Hippocampal formation (tissue), 2 donors: ENCODE measurements around the gene CREB5.

ENCODE experiments used
- DNase-seq, 2 donors: peaks; one replicate each; lab custom pipeline; 2025; lab: John Stamatoyannopoulos, UW

The CREB5 gene

GRCh38 chr7:28613262-28613661, 200.9 kb downstream of the CREB5 start:
- no peak for DNase-seq

DNA sequence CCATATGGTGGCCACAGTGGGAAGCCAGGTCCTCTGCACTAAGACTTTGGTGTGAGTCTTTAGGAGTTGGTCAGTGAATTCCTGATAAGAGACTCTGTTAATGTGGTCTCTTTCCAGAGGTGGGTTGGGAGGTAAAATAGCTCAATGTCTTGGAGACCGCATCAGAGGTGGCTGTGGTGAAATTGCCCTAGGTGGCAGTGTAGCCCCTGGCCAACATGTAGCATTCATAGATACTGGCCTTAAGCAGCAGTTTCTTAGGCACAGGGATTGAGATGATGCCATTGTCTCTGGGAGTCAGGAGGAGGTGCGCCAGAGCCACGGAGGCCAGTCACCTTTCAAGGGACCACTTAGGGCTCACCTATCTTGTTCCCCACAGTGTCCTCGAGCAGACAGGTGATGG, 202.8 kb downstream of the CREB5 start:
- peak in 1 of 2 donors; percentile 10 for DNase-seq

DNA sequence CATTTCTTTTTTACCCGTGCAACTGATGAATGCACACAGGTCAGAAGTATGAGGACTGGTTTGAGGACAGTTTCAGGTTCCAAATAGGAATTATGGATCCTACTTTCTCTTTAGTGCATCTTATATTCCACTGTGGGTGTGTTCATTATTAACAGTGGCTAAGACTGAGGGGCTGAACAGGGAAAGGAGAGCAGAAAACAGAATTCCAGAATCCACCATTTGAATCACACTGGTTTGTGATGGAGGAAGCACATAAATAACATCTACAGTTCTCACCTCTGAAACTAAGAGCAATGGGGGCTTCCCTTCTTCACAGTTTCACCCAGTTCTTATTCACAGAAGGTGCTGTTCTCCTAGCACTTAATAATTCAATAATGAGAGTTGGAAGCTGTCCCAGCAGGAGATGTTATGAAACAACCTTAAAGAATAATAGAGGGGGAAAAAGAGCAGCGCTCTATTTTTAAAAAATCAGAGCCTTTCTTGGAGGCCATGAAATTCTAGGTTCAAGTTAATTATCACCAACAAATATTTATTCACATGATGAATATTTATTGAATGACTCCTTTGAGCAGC, 205.1 kb downstream of the CREB5 start:
- DNase-seq = no peak

DNA sequence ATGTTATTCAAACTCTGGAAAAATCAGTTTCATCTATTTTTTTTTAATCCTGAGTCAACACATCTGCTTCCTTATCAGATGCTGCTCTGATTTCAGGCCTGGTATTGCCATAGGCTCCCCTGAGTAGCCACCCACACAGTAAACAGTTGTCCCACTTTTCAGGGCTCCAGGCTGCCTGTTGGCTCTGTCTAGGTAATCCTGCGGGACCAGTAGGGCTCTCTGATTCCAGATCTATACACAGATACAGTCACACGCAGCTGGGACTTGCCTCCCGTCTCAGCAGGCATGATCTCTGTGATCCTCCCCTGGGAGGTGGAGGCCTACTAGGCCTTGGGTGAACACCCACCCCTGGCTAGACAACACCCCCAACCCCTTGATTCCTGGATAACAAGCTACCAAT, 206.1 kb downstream of the CREB5 start:
- no peak for DNase-seq

GRCh38 chr7:28619256-28619655, 206.9 kb downstream of the CREB5 start:
- no peak for DNase-seq

GRCh38 chr7:28621369-28621841, 209.1 kb downstream of the CREB5 start:
- no peak for DNase-seq

DNA sequence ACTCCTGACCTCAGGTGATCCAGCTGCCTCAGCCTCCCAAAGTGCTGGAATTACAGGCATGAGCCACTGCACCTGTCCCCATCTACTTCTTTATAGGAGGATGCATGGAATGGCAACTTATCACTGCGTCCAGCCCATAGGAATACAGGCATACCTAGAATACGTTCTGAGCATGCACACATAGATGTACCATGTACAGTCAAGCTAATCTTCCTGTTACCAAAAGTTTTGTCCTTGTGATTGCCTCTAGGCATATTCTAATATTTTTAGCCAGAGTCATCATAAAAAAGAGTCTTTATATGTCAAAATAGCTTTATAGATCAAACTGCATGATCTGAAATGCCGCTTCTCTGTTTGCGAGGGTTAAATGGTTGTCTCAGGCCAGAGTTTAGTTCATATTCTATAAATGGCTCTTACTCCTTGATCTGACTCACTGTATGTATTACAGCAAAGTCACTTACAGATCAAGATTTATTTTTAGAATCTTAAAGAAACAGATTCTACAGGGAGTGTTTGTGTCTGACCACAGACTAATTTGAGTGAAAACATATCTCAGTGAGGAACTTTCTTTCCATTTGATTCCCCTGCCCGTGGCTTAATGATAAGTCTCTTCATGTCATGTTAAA, 210.9 kb downstream of the CREB5 start:
- DNase-seq = no peak

DNA sequence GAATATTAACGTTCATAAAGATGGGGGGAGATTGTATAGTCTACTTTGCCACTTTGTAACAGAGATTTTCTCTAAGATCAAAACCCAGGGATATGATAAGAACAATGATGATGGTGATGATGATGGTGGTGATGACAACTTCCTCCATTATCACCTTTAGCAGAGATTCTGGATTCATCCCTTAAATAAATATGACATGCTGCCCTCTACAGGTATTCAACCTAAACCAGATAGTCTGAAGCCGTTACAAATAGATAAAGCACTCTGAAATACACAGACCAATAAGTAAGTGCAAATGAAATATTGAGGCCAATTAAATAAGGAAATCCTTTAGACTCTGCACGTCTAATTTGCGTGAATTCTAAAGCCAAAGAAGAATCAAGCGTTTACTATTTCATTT, 211.5 kb downstream of the CREB5 start:
- peak in 1 of 2 donors; percentile 14 for DNase-seq

DNA sequence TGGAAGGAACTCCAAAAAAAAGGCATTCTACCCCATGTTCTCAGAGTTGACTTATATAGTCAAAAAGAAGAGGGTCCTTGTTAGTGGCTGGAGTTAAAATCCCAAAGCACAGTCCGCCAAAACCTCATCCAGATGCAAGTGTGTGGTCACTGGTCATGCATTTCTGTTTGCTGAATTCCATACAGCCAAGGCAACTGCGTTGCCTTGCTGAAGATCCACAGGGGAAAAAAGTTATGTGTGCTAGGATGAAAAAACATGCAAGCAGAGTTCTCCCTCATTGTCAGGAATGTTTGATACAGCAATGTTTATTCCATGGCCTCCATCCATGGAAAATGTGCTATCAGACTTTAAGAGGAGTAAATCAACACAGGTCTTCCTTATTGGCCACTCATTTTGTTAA, 213.1 kb downstream of the CREB5 start:
- DNase-seq = no peak

DNA sequence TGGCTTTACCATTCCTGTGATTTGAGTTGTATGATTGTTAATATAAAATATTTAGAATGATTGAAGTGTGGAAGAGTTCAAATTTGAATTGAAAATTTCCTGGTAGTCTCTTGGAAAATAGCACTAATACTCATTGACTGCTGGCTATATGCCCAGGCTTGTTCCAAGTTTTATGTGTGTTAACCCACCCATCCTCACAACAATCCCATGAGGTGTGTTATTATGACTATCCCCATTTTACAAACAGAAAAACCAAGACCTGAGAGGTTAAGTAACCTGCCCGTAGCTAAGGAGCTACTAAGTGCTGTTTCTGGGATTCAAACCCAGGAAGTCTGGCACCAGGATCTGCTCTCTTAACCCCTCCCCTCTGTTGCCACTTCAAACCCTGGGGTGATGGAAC, 213.9 kb downstream of the CREB5 start:
- no peak for DNase-seq

- no peak for DNase-seq
Observed at GRCh38 chr7:28626624-28627262, 214.4 kb downstream of the CREB5 start.

GRCh38 chr7:28627263-28627653, 214.9 kb downstream of the CREB5 start:
- no peak for DNase-seq

DNA sequence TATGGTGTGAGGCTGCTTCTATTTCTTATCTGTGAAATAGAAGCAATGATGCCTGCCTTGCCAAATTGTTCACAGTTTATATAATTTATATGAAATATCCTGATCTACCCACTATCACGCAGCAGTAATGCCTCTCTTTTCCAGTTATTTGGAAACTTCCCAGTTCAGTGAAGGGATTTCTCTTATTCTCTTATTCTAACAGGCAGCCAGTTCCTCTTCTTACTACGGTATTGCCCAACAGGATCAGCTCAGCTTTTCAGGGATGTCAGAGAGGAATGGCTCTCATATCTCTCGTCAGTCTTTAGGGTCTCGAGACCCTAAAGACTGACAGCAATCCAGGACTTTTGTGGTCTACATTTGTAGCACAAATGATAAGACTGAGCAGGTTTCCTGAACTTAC, 215.6 kb downstream of the CREB5 start:
- DNase-seq = no peak

DNA sequence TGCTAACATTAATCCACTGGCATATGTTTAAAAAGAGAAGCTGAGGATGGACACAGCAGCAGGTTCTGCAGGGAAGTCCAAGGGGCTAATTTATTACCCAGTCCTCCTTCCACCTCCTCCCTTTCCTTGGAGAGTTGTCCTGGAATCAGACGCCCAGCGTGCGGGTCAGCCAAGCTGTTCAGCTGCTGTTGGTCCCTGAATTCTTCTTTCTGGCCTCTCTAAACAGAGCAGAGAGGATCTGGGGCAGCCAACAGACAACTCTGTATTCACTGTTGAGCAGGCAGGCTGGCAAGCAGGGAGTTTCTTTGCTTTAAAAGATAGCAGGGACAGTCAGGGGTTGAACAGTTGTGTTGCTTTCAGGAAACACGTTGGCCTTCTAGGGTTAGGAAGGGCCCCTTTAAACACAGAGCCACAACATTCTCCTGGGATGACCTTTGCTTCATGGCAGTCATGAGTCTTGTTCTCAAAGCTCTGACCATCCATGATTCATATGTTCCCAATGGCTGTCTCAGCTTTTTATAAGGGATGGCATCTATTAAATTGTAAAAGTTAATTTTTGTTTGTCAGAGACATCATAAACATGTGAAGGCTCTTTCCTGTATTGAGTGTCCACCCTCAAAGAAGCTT, 217.0 kb downstream of the CREB5 start:
- DNase-seq = no peak

- no peak for DNase-seq
Observed at GRCh38 chr7:28630350-28630749, 218.0 kb downstream of the CREB5 start.

DNA sequence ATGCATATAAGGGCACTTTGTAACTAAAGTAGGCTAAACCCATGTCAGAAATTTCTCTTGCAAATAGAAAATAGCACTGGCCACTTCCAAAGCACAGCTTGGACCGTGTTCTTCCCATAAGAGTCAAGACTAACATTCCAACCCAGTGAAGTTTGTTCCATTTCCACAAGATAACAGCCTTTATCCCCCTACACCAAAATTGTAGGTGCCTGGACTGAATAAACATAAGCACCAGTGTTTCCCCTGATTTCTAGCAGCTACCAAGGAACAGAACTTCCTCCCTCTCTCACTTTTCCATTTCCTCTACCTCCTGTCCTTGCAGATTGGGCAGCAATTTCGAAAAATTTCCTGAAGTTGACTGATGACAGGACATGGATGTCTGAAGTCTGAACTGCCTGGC, 219.7 kb downstream of the CREB5 start:
- no peak for DNase-seq

GRCh38 chr7:28638914-28639313, 226.6 kb downstream of the CREB5 start:
- no peak for DNase-seq

DNA sequence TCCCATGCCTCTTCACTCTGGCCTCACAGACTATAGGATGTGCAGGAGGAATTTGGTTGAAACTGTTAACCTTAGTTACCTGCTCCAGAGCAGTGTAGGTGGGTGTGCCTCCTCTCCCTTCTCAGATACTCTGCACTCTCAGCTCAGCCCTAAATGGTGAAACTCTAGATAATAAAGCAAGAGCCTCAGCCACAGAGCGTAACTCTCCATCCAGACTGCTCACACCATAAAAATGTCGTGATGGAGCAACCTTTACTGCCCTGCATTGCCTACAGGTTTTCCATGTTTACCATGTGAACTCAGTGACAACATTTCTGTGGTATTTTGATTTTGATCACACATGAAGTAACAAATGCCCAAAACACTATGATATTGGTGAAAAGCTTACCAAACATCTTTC, 227.7 kb downstream of the CREB5 start:
- no peak for DNase-seq

DNA sequence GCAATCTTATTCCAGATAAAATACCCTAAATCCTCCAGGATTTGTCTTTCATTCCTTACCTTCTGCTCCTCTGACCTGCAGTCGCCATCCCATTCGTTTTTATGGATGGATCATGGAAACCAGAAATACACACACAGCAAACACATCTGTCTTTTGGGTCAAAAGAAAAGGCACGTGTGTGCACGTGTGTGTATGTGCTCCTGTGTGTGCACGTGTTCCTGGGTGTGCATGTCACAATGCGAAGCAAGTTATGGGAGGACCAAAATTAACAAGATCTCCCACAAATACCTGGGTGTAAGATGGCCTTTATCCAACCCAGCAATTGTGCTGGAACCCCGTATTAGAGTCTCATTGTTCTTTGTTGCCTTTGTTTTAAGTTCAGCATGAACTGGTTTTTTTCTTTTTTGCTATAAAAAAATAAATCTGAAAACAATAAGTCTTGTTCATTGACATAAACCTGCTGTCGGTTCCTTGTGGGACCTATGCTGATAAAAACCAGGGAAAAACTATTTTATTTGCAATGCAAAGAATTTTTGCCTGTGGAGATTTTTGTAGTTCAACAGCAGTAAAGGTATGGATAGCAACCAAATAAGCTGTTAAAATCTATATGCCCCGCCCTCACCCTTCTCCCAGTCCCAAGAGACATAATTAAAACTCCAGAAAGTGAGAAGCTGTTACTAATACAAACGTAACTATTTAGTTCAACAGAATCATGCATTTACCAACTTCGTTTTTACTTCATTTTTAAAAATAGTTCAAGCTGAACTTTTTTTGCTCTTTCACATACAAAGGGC, 229.6 kb downstream of the CREB5 start:
- no peak for DNase-seq

DNA sequence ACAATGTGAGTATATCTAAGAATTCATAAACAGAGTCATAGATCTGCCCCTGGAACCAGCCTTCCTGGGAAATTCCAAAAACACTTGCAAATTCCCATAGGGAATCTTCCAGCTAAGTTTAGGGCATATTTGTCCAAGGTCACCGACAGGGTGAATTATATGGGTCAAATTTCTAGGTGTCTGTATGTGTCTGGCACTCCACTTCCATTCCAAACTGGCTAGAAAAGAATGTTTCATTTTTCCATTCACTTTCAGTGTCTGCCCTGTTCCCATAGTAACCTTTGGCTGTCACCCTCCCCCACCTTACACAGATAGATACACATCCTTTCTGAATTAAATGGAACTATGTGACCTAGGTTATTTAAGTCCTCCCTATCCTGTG, 230.9 kb downstream of the CREB5 start:
- DNase-seq = no peak

DNA sequence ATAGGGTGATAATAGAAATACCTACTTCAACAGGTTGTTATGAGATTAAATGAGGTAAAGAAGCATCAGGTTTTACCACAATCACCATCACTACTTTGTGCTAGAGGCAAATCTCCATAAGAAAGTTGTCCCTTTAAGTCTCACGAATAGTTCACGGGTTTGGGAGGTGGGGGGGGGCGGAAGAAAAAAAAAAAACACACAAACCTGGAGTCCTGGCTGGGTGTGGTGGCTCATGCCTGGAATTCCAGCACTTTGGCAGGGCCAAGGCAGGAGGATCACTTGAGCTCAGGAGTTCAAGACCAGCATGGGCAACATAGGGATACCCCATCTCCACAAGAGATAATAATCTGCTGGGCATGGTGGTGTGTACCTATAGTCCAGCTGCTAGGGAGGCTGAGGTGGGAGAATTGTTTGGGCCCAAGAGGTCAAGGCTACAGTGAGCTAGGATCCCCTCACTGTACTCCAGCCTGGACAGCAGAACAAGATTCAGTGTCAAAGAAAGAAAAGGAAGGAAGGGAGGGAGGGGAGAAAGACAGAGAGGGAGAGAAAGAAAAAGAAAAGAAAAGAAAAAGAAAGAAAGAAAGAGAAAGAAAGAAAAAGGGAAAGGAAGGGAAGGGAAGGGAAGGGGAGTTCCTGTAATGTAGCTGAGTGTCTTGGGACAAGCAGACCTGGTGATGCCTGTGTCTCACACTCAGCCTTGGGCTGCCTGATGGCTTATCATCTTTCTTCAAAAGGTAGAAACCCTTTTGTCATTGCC, 231.4 kb downstream of the CREB5 start:
- no peak for DNase-seq

GRCh38 chr7:28645866-28646265, 233.5 kb downstream of the CREB5 start:
- DNase-seq = no peak
